CD1c-positive myeloid dendritic cell (primary cell): Measurements from ENCODE around the gene CYP26A1.
"Not testable (repeated sequence)": the region's sequence is repeated elsewhere in the genome, so short reads cannot be mapped to it uniquely, and the experiment has no call there.

ENCODE experiments used
- DNase-seq: peaks from one replicate; pipeline ENCODE4 v3.0.0-alpha.2; 2016; ENCODE audit errors: extremely low spot score

CYP26A1 gene

GRCh38 chr10:93080350-93081046 is 6.8 kb downstream of the CYP26A1 start:
- peak; percentile 75 for DNase-seq

GRCh38 chr10:93081318-93081717 is 7.6 kb downstream of the CYP26A1 start:
- no peak for DNase-seq

GRCh38 chr10:93081834-93082233 is 8.1 kb downstream of the CYP26A1 start:
- DNase-seq, result no peak

GRCh38 chr10:93083743-93084539 is 10.2 kb downstream of the CYP26A1 start:
- no peak for DNase-seq

- no peak for DNase-seq
Measured at GRCh38 chr10:93085272-93085859, 11.7 kb downstream of the CYP26A1 start.

GRCh38 chr10:93086289-93086688 is 12.6 kb downstream of the CYP26A1 start:
- DNase-seq, result no peak

GRCh38 chr10:93087846-93088245 is 14.2 kb downstream of the CYP26A1 start:
- DNase-seq, result no peak

GRCh38 chr10:93088466-93088865 is 14.8 kb downstream of the CYP26A1 start:
- no peak for DNase-seq

GRCh38 chr10:93090619-93091018 is 16.9 kb downstream of the CYP26A1 start:
- DNase-seq, result peak; percentile 39

- DNase-seq, result no peak
Measured at GRCh38 chr10:93091960-93092359, 18.3 kb downstream of the CYP26A1 start.

GRCh38 chr10:93095225-93095624 is 21.5 kb downstream of the CYP26A1 start:
- DNase-seq, result no peak

GRCh38 chr10:93096901-93097300 is 23.2 kb downstream of the CYP26A1 start:
- DNase-seq, result no peak

- no peak for DNase-seq
Measured at GRCh38 chr10:93097386-93097785, 23.7 kb downstream of the CYP26A1 start.

GRCh38 chr10:93098816-93099215 is 25.1 kb downstream of the CYP26A1 start:
- DNase-seq, result no peak

GRCh38 chr10:93099670-93100069 is 26.0 kb downstream of the CYP26A1 start:
- DNase-seq, result no peak

- not testable (repeated sequence) for DNase-seq
Measured at GRCh38 chr10:93101148-93101547, 27.5 kb downstream of the CYP26A1 start.

- no peak for DNase-seq
Measured at GRCh38 chr10:93103953-93104352, 30.3 kb downstream of the CYP26A1 start.

- no peak for DNase-seq
Measured at GRCh38 chr10:93106631-93107072, 33.0 kb downstream of the CYP26A1 start.

- no peak for DNase-seq
Measured at GRCh38 chr10:93110472-93111146, 36.9 kb downstream of the CYP26A1 start.

- no peak for DNase-seq
Measured at GRCh38 chr10:93113042-93113441, 39.3 kb downstream of the CYP26A1 start.

- peak; percentile 63 for DNase-seq
Measured at GRCh38 chr10:93115661-93116383, 42.1 kb downstream of the CYP26A1 start.
